Adrenal gland (tissue), 12 donors: Measurements from ENCODE around the gene TNNT2. TPM values are rescaled to one million over a fixed set of nuclear protein-coding genes. Genes with fewer than 3 reads are reported as not detected.

Source experiments
- DNase-seq, 7 donors: peaks; one replicate each; pipeline ENCODE4 v3.0.0-alpha.2; 2019 to 2020
- H3K27ac ChIP-seq, 5 donors: fragments of 200-600 bp; sonication (generic) in 4 of 5; 1 replicate in 3 of 5; 2 replicates in 2 of 5; pipeline versions ENCODE4 v1.5.1 to v1.8.0; 2016 to 2020; ENCODE audit warnings: mild to moderate bottlenecking in 1 of 5
- H3K27me3 ChIP-seq: fragments of 200-600 bp; 2 replicates; pipeline ENCODE4 v1.8.0; 2021
- H3K36me3 ChIP-seq, 2 donors: fragments of 200-600 bp; replicated peaks in 1 of 2; 1 replicate in 1 of 2; 2 replicates in 1 of 2; pipeline versions ENCODE4 v1.5.1 to v1.8.0; 2018 to 2022
- H3K4me1 ChIP-seq, 2 donors: fragments of 200-600 bp; replicated peaks in 1 of 2; 1 replicate in 1 of 2; 2 replicates in 1 of 2; pipeline versions ENCODE4 v1.5.1 to v1.8.0; 2018 to 2021
- H3K4me3 ChIP-seq, 4 donors: fragments of 200-600 bp; sonication (generic) in 3 of 4; one replicate each; pipeline ENCODE4 v1.5.1; 2016 to 2018
- H3K9me3 ChIP-seq, 3 donors: fragments of 200-600 bp; sonication (generic) in 1 of 3; replicated peaks in 1 of 3; 1 replicate in 2 of 3; 2 replicates in 1 of 3; pipeline versions ENCODE4 v1.5.1 to v1.8.0; 2016 to 2021
- POLR2A ChIP-seq, 2 donors: fragments of 450-650 bp; IDR thresholded peaks; one replicate each; pipeline ENCODE4 v1.6.1; 2017; ENCODE audit warnings: antibody characterized with exemption in 2 of 2, mild to moderate bottlenecking in 2 of 2, moderate library complexity in 1 of 2
- WGBS, 4 donors: extraction: QIAGEN DNeasy Blood & Tissue Kit in 2 of 4; methylation state at CpG; one replicate each; pipeline versions ENCODE4 v1.1.5 to v1.1.7; 2013 to 2017; 5-methylcytosine and 5-hydroxymethylcytosine counted together
- intact Hi-C, 2 donors: fragments of 100-400 bp; cut with DNase I; formaldehyde crosslinking; loops; one replicate each; pipeline versions ENCODE4 v1.14.1 to v1.15.0; 2022 to 2023
- polyA plus RNA-seq, 3 donors: library from polyadenylated mRNA; stranded (reverse); fragments of 200-250 nt in 2 of 3; fragments of 350-450 nt in 1 of 3; fragmentation: Illumina TruSeq in 1 of 3; extraction: RNeasy Lipid Tissue Mini Kit (QIAGEN cat#74804) in 1 of 3; gene quantifications; one replicate each; pipeline ENCODE4 v1.2.3, GENCODE V29; 2013 to 2014
- total RNA-seq, 9 donors: library from RNA; depleted of rRNA in 4 of 9; stranded (reverse); fragments of >200 nt in 4 of 9; fragments of 120-200 nt in 1 of 9; fragmentation: NEBNext Ultra II Directional in 1 of 9; extraction: Animal tissue kit (Norgen Biotek cat#: 25700) in 1 of 9; gene quantifications; one replicate each; pipeline versions ENCODE4 v1.1.0 to v1.2.4, GENCODE V29; 2013 to 2023
- TF ChIP-seq, protein P1 (sequence below), 6 experiments: fragments of 450-650 bp in 4 of 6; fragments of 200-600 bp in 2 of 6; sonication (generic) in 1 of 6; IDR thresholded peaks; 1 replicate in 5 of 6; 2 replicates in 1 of 6; pipeline versions ENCODE4 v1.5.1 to v1.8.0; 2016 to 2021; ENCODE audit warnings: antibody characterized with exemption in 6 of 6, mild to moderate bottlenecking in 2 of 6, moderate library complexity in 1 of 6
- donor health status: healthy with polysubstance abuse.
- donor health status: Bipolar disorder and iron deficiency.
- donor health status: DM: yes; HTN: yes; CAD: no.
- donor health status: DM: no; HTN: no; CAD: no.
- donor health status: DM: no; HTN: no; CAD: no.
- donor health status: DM: yes; HTN: yes; CAD: no.

Gene TNNT2
- total and polyA plus RNA-seq, 12 donors: 0.39 to 37.3 (median 3.8) TPM; not detected in 2

DNA sequence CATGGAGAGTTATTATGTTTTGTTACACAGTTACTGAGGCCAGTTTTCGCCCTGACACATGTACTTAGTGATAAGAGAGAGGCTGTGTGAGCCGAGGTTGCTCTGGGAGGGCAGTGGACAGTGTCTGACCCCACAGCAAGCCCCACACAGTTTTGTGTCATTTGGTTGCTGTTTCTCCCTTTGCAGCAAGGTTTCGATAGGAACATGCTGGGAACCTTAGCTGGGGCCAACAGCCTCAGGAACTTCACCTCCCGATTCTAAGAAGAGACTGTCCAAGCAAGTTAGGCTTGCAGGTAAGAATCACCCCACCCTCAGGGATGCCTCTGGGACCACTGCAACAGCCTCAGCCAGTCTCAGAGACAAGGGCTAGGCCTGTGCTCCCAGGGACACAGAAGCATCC lies 48.9 kb downstream of the TNNT2 start:
- Histone ChIP-seq H3K9me3 (no peaks in the 10 kb centered on the region), H3K36me3 (no peaks in the 10 kb centered on the region), H3K4me3 (no peak overlapping the region), H3K27me3 (no peaks in the 10 kb centered on the region), H3K27ac (no peak overlapping the region), H3K4me1 (no peaks in the 10 kb centered on the region)
- 57 to 80% (median 75%) methylated on average over 4 of the region's 4 CpGs for WGBS, 4 donors
- TF ChIP-seq POLR2A (IDR thresholded peaks at IDR 0.05): no peak
- TF ChIP-seq, protein P1, sequence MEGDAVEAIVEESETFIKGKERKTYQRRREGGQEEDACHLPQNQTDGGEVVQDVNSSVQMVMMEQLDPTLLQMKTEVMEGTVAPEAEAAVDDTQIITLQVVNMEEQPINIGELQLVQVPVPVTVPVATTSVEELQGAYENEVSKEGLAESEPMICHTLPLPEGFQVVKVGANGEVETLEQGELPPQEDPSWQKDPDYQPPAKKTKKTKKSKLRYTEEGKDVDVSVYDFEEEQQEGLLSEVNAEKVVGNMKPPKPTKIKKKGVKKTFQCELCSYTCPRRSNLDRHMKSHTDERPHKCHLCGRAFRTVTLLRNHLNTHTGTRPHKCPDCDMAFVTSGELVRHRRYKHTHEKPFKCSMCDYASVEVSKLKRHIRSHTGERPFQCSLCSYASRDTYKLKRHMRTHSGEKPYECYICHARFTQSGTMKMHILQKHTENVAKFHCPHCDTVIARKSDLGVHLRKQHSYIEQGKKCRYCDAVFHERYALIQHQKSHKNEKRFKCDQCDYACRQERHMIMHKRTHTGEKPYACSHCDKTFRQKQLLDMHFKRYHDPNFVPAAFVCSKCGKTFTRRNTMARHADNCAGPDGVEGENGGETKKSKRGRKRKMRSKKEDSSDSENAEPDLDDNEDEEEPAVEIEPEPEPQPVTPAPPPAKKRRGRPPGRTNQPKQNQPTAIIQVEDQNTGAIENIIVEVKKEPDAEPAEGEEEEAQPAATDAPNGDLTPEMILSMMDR (IDR thresholded peaks at IDR 0.05): no peak
- intact Hi-C loops: no loop called here
- DNase-seq: no peak

DNA sequence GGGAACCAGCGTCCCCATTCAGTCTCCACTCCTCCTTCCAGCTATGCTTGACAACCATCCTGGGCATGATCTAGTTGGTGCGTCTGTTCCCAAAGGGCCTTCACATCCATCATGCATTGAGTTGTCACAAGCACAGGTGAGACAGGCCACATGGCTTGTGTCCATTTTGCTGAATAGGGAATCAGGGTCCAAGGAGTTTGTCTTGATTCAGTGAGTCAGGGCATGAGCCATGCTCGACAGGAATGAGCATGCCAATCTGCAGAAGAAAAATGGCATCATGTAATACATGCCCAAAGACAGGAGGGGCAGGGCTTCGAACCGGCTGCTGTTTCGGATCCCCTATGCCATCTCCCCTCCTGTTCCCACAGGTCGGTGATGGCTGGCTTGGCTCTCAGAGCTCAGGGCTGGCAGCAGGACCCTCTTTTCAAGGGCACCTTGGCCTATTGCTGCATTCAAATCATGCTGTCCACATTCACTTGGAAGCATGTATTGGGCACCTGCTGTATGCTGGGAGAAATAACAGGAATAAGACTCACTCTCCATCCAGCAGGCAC lies 49.7 kb downstream of the TNNT2 start:
- Histone ChIP-seq H3K27me3 (no peaks in the 10 kb centered on the region), H3K4me3 (no peak overlapping the region), H3K36me3 (no peaks in the 10 kb centered on the region), H3K27ac (no peak overlapping the region), H3K9me3 (no peaks in the 10 kb centered on the region), H3K4me1 (no peaks in the 10 kb centered on the region)
- DNase-seq: no peak
- TF ChIP-seq POLR2A (IDR thresholded peaks at IDR 0.05): no peak
- TF ChIP-seq, protein P1 (IDR thresholded peaks at IDR 0.05): no peak
- WGBS, 4 donors: 85 to 94% (median 89%) methylated on average over 4 to 7 of the region's 7 CpGs
- intact Hi-C loops: no loop called here

DNA sequence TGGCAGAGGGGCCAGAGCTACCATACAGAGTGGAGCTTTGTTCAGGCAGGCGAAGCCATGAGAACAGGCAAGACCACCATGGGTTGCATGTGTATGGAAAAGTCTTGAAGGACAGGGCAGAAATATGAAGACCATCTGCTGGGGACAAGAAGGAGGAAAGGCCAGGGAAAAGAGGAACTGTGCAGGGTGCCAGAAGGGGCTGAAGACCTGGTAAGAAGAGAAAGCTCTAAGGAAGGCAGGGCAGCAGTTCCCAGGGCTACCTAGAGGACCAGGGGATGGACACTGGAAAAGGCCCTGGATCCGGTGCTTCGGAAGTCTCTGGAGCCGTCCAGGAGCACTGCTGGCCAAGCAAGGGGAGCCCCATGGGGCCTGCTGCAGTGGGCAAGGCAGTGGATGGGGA lies 50.8 kb downstream of the TNNT2 start:
- H3K27ac ChIP-seq: no peak overlapping the region
- no peak for DNase-seq
- H3K4me3 ChIP-seq: no peak overlapping the region
- 69 to 91% (median 81%) methylated on average over 4 of the region's 4 CpGs for WGBS, 4 donors
- H3K4me1 ChIP-seq: no peaks in the 10 kb centered on the region
- no peaks in the 10 kb centered on the region for H3K36me3 ChIP-seq
- H3K9me3 ChIP-seq: no peaks in the 10 kb centered on the region
- intact Hi-C loops: no loop called here
- TF ChIP-seq POLR2A (IDR thresholded peaks at IDR 0.05): no peak
- TF ChIP-seq, protein P1 (IDR thresholded peaks at IDR 0.05): no peak
- no peaks in the 10 kb centered on the region for H3K27me3 ChIP-seq

DNA sequence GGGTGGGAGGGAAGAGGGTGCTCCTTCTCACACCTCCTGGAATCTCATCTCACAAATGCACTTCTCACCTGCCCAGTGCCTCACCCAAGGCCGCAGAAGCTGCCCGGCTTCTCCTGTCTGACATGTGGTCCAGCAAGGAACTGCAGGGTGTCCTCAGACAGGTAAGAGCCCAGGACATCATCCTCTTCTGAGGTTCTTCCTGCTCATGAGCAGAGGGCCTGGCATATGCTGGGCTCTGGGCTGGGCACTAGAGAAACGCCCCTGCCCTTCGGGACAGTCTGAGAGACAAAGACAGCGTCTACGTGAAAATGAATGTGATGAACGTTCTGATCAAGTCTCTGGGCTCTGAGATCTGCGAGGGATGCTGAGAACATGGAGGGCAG lies 51.8 kb downstream of the TNNT2 start:
- no peak overlapping the region for H3K4me3 ChIP-seq
- no peaks in the 10 kb centered on the region for H3K9me3 ChIP-seq
- H3K36me3 ChIP-seq: no peaks in the 10 kb centered on the region
- 77 to 94% (median 90%) methylated on average over 6 to 8 of the region's 8 CpGs for WGBS, 4 donors
- no peak for DNase-seq
- no peak overlapping the region for H3K27ac ChIP-seq
- H3K27me3 ChIP-seq: no peaks in the 10 kb centered on the region
- TF ChIP-seq, protein P1 (IDR thresholded peaks at IDR 0.05): no peak
- no peak for TF ChIP-seq POLR2A (IDR thresholded peaks at IDR 0.05)
- intact Hi-C loops: no loop called here
- H3K4me1 ChIP-seq: no peaks in the 10 kb centered on the region
